Tibial nerve (tissue), 4 donors: Measurements from ENCODE around the gene HAO2. TPM values are rescaled to one million over a fixed set of nuclear protein-coding genes. Genes with fewer than 3 reads are reported as not detected.
A peak's percentile ranks its signal among the peaks of the same experiment; 100 is the strongest.

Experiments used
- DNase-seq, 2 donors: peaks; one replicate each; pipeline ENCODE4 v3.0.0-alpha.2; 2019; ENCODE audit warnings: low spot score in 2 of 2
- H3K27ac ChIP-seq, 4 donors: fragments of 200-600 bp; sonication (generic) in 3 of 4; one replicate each; pipeline ENCODE4 v1.5.1; 2017 to 2019; ENCODE audit warnings: mild to moderate bottlenecking in 1 of 4
- H3K27me3 ChIP-seq, 2 donors: fragments of 200-600 bp; sonication (generic) in 1 of 2; one replicate each; pipeline versions ENCODE4 v1.5.1 to v1.6.0; 2017 to 2019
- H3K36me3 ChIP-seq, 3 donors: fragments of 200-600 bp; sonication (generic); one replicate each; pipeline ENCODE4 v1.5.1; 2018 to 2019
- H3K4me1 ChIP-seq, 4 donors: fragments of 200-600 bp; sonication (generic) in 3 of 4; one replicate each; pipeline ENCODE4 v1.5.1; 2017 to 2019
- H3K4me3 ChIP-seq, 4 donors: fragments of 200-600 bp; sonication (generic) in 3 of 4; one replicate each; pipeline ENCODE4 v1.5.1; 2017 to 2019; ENCODE audit warnings: mild to moderate bottlenecking in 1 of 4, moderate library complexity in 1 of 4
- H3K9me3 ChIP-seq, 4 donors: fragments of 200-600 bp; sonication (generic) in 3 of 4; one replicate each; pipeline ENCODE4 v1.5.1; 2017 to 2019
- CTCF ChIP-seq, 5 experiments: fragments of 200-600 bp in 3 of 5; fragments of 450-650 bp in 2 of 5; sonication (generic) in 3 of 5; IDR thresholded peaks; one replicate each; pipeline ENCODE4 v1.5.1; 2016 to 2019; ENCODE audit warnings: antibody characterized with exemption in 5 of 5, mild to moderate bottlenecking in 3 of 5, moderate library complexity in 2 of 5
- EP300 ChIP-seq, 2 donors: sonication (generic); formaldehyde crosslinking; IDR thresholded peaks; one replicate each; pipeline ENCODE4 v1.6.1; 2017; ENCODE audit warnings: antibody characterized with exemption in 2 of 2, mild to moderate bottlenecking in 1 of 2
- POLR2A ChIP-seq, 2 donors: fragments of 450-650 bp; IDR thresholded peaks; one replicate each; pipeline ENCODE4 v1.6.1; 2017; ENCODE audit warnings: antibody characterized with exemption in 2 of 2, mild to moderate bottlenecking in 2 of 2, moderate library complexity in 2 of 2
- WGBS, 2 donors: methylation state at CpG; one replicate each; pipeline ENCODE4 v1.1.5; 2018; 5-methylcytosine and 5-hydroxymethylcytosine counted together
- total RNA-seq, 4 donors: library from RNA; depleted of rRNA; stranded (reverse); fragments of >200 nt; gene quantifications; one replicate each; pipeline ENCODE4 v1.1.0, GENCODE V29; 2016

HAO2 gene
- total RNA-seq, 4 donors from 2014 or later, result not detected

GRCh38 chr1:119364640-119365039 is 3.9 kb upstream of the HAO2 start:
- H3K36me3 ChIP-seq, result no peaks in the 10 kb centered on the region
- no peak overlapping the region for H3K27ac ChIP-seq
- no peak for DNase-seq
- no peaks in the 10 kb centered on the region for H3K9me3 ChIP-seq
- WGBS, 2 donors, result 64 to 72% methylated on average over 4 of the region's 4 CpGs
- H3K4me3 ChIP-seq, result no peak overlapping the region
- H3K4me1 ChIP-seq, result no peaks in the 10 kb centered on the region
- no peaks in the 10 kb centered on the region for H3K27me3 ChIP-seq
- TF ChIP-seq CTCF (IDR thresholded peaks at IDR 0.05), result no peak

- WGBS, 2 donors, result 91 to 97% methylated on average over 3 of the region's 3 CpGs
- Histone ChIP-seq H3K4me1 (no peaks in the 10 kb centered on the region), H3K27me3 (no peaks in the 10 kb centered on the region), H3K9me3 (no peaks in the 10 kb centered on the region), H3K4me3 (no peak overlapping the region), H3K27ac (no peak overlapping the region), H3K36me3 (no peaks in the 10 kb centered on the region)
- DNase-seq, result no peak
- no peak for TF ChIP-seq EP300 (IDR thresholded peaks at IDR 0.05)
- no peak for TF ChIP-seq CTCF (IDR thresholded peaks at IDR 0.05)
- TF ChIP-seq POLR2A (IDR thresholded peaks at IDR 0.05), result no peak
These were observed 2.2 kb upstream of the HAO2 start for GRCh38 chr1:119366424-119366823.

- no peak for DNase-seq
- no peaks in the 10 kb centered on the region for H3K4me1 ChIP-seq
- H3K27me3 ChIP-seq, result no peaks in the 10 kb centered on the region
- WGBS, 2 donors, result 63 to 68% methylated on average over 13 of the region's 13 CpGs
- H3K9me3 ChIP-seq, result no peaks in the 10 kb centered on the region
- no peaks in the 10 kb centered on the region for H3K36me3 ChIP-seq
- H3K27ac ChIP-seq, result no peak overlapping the region
- no peak overlapping the region for H3K4me3 ChIP-seq
- TF ChIP-seq POLR2A (IDR thresholded peaks at IDR 0.05), result no peak
- peak; percentile 57 to 86 (median 71) for TF ChIP-seq CTCF (IDR thresholded peaks at IDR 0.05)
- TF ChIP-seq EP300 (IDR thresholded peaks at IDR 0.05), result no peak
These were observed 1.0 kb upstream of the HAO2 start for GRCh38 chr1:119367432-119368124.

GRCh38 chr1:119370748-119371147 is 2.2 kb downstream of the HAO2 start:
- H3K36me3 ChIP-seq, result no peaks in the 10 kb centered on the region
- no peaks in the 10 kb centered on the region for H3K4me1 ChIP-seq
- no peak overlapping the region for H3K4me3 ChIP-seq
- 88 to 91% methylated on average over 2 of the region's 2 CpGs for WGBS, 2 donors
- H3K9me3 ChIP-seq, result no peaks in the 10 kb centered on the region
- no peak overlapping the region for H3K27ac ChIP-seq
- no peak for DNase-seq
- H3K27me3 ChIP-seq, result no peaks in the 10 kb centered on the region
- no peak for TF ChIP-seq POLR2A (IDR thresholded peaks at IDR 0.05)
- TF ChIP-seq EP300 (IDR thresholded peaks at IDR 0.05), result no peak
- TF ChIP-seq CTCF (IDR thresholded peaks at IDR 0.05), result no peak

GRCh38 chr1:119371815-119372214 is 3.2 kb downstream of the HAO2 start:
- no peak overlapping the region for H3K4me3 ChIP-seq
- DNase-seq, result no peak
- no peak overlapping the region for H3K27ac ChIP-seq
- no peaks in the 10 kb centered on the region for H3K9me3 ChIP-seq
- H3K36me3 ChIP-seq, result no peaks in the 10 kb centered on the region
- TF ChIP-seq CTCF (IDR thresholded peaks at IDR 0.05) (no peak), EP300 (IDR thresholded peaks at IDR 0.05) (no peak), POLR2A (IDR thresholded peaks at IDR 0.05) (no peak)
- no peaks in the 10 kb centered on the region for H3K27me3 ChIP-seq
- 30 to 37% methylated on average over 2 of the region's 2 CpGs for WGBS, 2 donors
- no peaks in the 10 kb centered on the region for H3K4me1 ChIP-seq
